Activated T-helper 2 cell treated with anti-CD3 and anti-CD28 coated beads, Interferon-gamma antibody, Interleukin-2, Interleukin-4, amounts not matched to agents 10 μg/mL and 5 μg/mL and 100 μg/mL, durations not matched to agents 14 hours and 24 hours and 36 hours (primary cell): ENCODE data around the gene CADPS2. TPM values are rescaled to one million over a fixed set of nuclear protein-coding genes. Genes with fewer than 3 reads are reported as not detected.
"Not testable (repeated sequence)": the region's sequence is repeated elsewhere in the genome, so short reads cannot be mapped to it uniquely, and the experiment has no call there.

ENCODE experiments used
- DNase-seq: peaks from one replicate; pipeline ENCODE4 v3.0.0; 2021; ENCODE audit warnings: low spot score
- H3K27ac Mint-ChIP-seq: one replicate; pipeline ENCODE4 v1.8.0; 2021; ENCODE audit warnings: mixed read lengths
- H3K27me3 Mint-ChIP-seq: one replicate; pipeline ENCODE4 v1.8.0; 2021; ENCODE audit warnings: low read depth, mixed read lengths
- H3K36me3 Mint-ChIP-seq: one replicate; pipeline ENCODE4 v1.8.0; 2021; ENCODE audit warnings: low read depth, mixed read lengths
- H3K4me1 Mint-ChIP-seq: one replicate; pipeline ENCODE4 v1.8.0; 2021; ENCODE audit warnings: low read depth, mixed read lengths
- H3K4me3 Mint-ChIP-seq: one replicate; pipeline ENCODE4 v1.8.0; 2021; ENCODE audit warnings: low read depth, mild to moderate bottlenecking, moderate library complexity, mixed read lengths
- H3K9me3 Mint-ChIP-seq: one replicate; pipeline ENCODE4 v1.8.0; 2021; ENCODE audit warnings: mixed read lengths
- intact Hi-C: fragments of 100-400 bp; cut with micrococcal nuclease; formaldehyde crosslinking; loops from one replicate; pipeline ENCODE4 v1.15.1; 2023
- total RNA-seq: library from RNA; stranded (reverse); gene quantifications from 2 replicates; pipeline ENCODE4 v1.2.3, GENCODE V29; 2022

The CADPS2 gene
- total RNA-seq, 1 donor from 2014 or later: not detected

DNA sequence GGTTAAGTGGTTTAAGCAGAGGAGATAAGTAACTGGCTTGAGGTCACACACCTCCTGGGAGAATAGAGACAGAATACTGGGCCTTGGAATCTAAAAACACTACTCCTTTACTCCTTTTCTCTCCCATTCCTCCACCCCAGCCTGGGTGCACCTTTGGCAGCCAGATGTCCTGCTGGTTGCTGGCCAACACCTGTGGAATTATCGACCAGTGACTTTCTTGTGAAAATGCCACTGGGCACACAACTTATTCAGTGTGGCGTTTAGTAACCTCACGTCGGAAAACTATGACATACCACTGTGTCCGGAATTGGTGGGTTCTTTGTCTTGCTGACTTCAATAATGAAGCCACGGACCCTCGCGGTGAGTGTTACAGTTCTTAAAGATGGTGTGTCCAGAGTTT lies 213.7 kb downstream of the CADPS2 start:
- no peaks in the 10 kb centered on the region for H3K36me3 Mint-ChIP-seq
- no peak overlapping the region for H3K4me3 Mint-ChIP-seq
- intact Hi-C loops: no loop called here
- no peaks in the 10 kb centered on the region for H3K27me3 Mint-ChIP-seq
- H3K9me3 Mint-ChIP-seq: peaks cover under 1% of the 10 kb centered on the region
- DNase-seq: no peak
- no peaks in the 10 kb centered on the region for H3K4me1 Mint-ChIP-seq
- no peak overlapping the region for H3K27ac Mint-ChIP-seq

GRCh38 chr7:122663733-122664132 lies 222.5 kb downstream of the CADPS2 start:
- peaks cover 4% of the 10 kb centered on the region for H3K9me3 Mint-ChIP-seq

GRCh38 chr7:122658856-122659255 lies 227.4 kb downstream of the CADPS2 start:
- no peak for DNase-seq
- Mint-ChIP-seq H3K36me3 (no peaks in the 10 kb centered on the region), H3K4me1 (no peaks in the 10 kb centered on the region), H3K27ac (no peak overlapping the region), H3K4me3 (no peak overlapping the region), H3K9me3 (no peaks in the 10 kb centered on the region), H3K27me3 (no peaks in the 10 kb centered on the region)
- intact Hi-C loops: no loop called here

More at GRCh38 chr7:122663733-122664132, 222.5 kb downstream of the CADPS2 start:
- Mint-ChIP-seq H3K4me3 (no peak overlapping the region), H3K4me1 (no peaks in the 10 kb centered on the region), H3K36me3 (no peaks in the 10 kb centered on the region), H3K27me3 (no peaks in the 10 kb centered on the region), H3K27ac (no peak overlapping the region)
- DNase-seq: no peak
- intact Hi-C loops: no loop called here

- intact Hi-C loops: no loop called here
- H3K4me3 Mint-ChIP-seq: no peak overlapping the region
- H3K27ac Mint-ChIP-seq: no peak overlapping the region
- no peaks in the 10 kb centered on the region for H3K36me3 Mint-ChIP-seq
- H3K4me1 Mint-ChIP-seq: no peaks in the 10 kb centered on the region
- no peak for DNase-seq
- no peaks in the 10 kb centered on the region for H3K9me3 Mint-ChIP-seq
- H3K27me3 Mint-ChIP-seq: no peaks in the 10 kb centered on the region
Observed at GRCh38 chr7:122653685-122654084, 232.6 kb downstream of the CADPS2 start.

- no peak overlapping the region for H3K4me3 Mint-ChIP-seq
- no peaks in the 10 kb centered on the region for H3K27me3 Mint-ChIP-seq
- intact Hi-C loops: no loop called here
- DNase-seq: no peak
- H3K9me3 Mint-ChIP-seq: no peaks in the 10 kb centered on the region
- no peaks in the 10 kb centered on the region for H3K36me3 Mint-ChIP-seq
- no peak overlapping the region for H3K27ac Mint-ChIP-seq
- no peaks in the 10 kb centered on the region for H3K4me1 Mint-ChIP-seq
Observed at GRCh38 chr7:122652876-122653275, 233.4 kb downstream of the CADPS2 start.

DNA sequence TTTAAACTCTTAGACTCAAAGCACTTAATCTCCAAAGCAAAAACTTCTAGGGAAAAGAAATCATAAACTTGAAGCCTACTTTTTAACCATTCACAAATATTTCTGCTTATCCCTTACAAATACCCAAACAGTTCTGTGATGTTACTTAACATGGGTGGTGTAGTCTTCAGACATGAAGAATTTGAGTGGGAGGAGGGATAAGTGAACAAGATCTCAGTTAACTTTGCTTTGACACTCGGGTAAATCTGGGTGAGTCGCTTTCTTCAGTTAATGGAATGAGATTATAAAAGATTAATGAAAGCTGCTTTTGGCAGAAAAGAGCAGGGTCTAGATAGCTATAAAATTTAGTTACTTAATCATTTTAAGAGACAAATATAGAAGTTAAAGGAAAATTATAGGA lies 234.8 kb downstream of the CADPS2 start:
- Mint-ChIP-seq H3K27me3 (no peaks in the 10 kb centered on the region), H3K27ac (no peak overlapping the region), H3K36me3 (no peaks in the 10 kb centered on the region), H3K9me3 (no peaks in the 10 kb centered on the region), H3K4me1 (no peaks in the 10 kb centered on the region), H3K4me3 (no peak overlapping the region)
- intact Hi-C loops: no loop called here
- DNase-seq: no peak

DNA sequence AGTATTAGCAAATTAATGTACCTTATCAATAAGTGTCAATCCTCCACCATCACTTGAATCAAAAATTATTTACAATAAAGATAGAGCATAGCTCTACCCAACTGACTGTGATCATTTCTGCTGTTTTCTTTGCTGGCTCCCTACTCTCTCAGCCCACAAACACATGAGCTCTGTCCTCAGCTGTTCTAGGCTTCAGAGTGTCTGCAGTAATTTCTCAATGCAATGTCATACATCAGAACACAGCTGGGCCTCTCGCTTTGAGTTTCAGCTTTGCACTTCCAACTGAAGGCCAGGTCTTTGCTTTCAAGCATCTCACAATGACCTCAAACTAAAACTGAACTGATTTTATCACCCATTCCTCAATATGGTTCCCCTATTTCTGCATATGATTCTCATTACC lies 243.0 kb downstream of the CADPS2 start:
- H3K27ac Mint-ChIP-seq: no peak overlapping the region
- peaks cover 11% of the 10 kb centered on the region for H3K9me3 Mint-ChIP-seq
- H3K4me1 Mint-ChIP-seq: no peaks in the 10 kb centered on the region
- H3K27me3 Mint-ChIP-seq: no peaks in the 10 kb centered on the region
- no peak overlapping the region for H3K4me3 Mint-ChIP-seq
- no peaks in the 10 kb centered on the region for H3K36me3 Mint-ChIP-seq
- intact Hi-C loops: no loop called here
- no peak for DNase-seq

- Mint-ChIP-seq H3K9me3 (peaks cover 21% of the 10 kb centered on the region), H3K27me3 (no peaks in the 10 kb centered on the region), H3K4me3 (no peak overlapping the region), H3K36me3 (no peaks in the 10 kb centered on the region), H3K4me1 (no peaks in the 10 kb centered on the region), H3K27ac (no peak overlapping the region)
- intact Hi-C loops: no loop called here
- no peak for DNase-seq
Observed at GRCh38 chr7:122638459-122638858, 247.8 kb downstream of the CADPS2 start.

DNA sequence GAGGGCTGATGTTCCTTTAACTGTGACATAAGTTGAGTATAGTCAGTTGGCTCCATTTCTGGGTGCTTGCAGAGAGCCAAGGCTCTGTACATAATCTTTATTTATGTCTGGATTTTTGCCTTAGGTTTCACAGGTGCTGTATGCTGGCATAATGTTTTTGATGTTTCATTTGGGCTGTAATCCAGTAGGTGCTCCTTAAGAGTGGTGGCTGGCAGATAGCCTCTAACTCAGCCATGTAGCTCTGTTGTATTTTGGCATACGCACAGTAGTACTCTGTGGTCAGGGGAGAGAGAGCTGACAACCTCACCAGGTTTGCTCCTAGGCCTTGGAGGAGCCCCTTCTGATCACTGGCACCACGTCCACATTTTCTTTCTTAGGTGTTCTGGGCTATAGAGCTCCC lies 248.5 kb downstream of the CADPS2 start:
- Mint-ChIP-seq H3K9me3 (peaks cover 21% of the 10 kb centered on the region), H3K36me3 (no peaks in the 10 kb centered on the region), H3K4me1 (no peaks in the 10 kb centered on the region), H3K27me3 (no peaks in the 10 kb centered on the region), H3K27ac (no peak overlapping the region), H3K4me3 (no peak overlapping the region)
- intact Hi-C loops: no loop called here
- no peak for DNase-seq

DNA sequence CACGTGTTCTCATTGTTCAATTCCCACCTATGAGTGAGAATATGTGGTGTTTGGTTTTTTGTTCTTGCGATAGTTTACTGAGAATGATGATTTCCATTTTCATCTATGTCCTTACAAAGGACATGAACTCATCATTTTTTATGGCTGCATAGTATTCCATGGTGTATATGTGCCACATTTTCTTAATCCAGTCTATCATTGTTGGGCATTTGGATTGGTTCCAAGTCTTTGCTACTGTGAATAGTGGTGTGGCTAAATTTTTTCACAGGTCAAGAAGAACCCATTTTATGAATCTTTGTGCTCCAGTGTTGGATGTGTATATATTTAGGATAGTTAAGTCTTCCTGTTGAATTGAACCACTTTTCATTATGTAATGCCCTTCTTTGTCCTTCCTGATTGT lies 250.8 kb downstream of the CADPS2 start:
- H3K4me1 Mint-ChIP-seq, H3K4me3 Mint-ChIP-seq, H3K36me3 Mint-ChIP-seq, DNase-seq, H3K27ac Mint-ChIP-seq, H3K27me3 Mint-ChIP-seq, intact Hi-C loops: not testable (repeated sequence)
- peaks cover 21% of the 10 kb centered on the region for H3K9me3 Mint-ChIP-seq

DNA sequence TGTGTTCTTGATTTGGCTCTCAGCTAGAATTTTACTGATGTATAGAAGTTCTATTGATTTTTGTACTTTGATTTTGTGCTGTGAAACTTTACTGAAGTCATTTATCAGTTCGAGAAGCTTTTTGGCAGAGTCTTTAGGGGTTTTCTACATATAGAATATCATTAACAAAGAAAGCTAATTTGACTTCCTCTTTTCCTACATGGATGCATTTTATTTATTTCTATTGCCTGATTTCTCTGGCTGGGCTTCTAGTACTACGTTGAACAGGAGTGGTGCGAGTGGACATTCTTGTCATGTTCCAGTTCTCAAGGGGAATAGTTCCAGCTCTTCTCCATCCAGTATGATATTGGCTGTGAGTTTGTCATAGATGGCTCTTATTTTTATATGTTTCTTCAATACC lies 252.8 kb downstream of the CADPS2 start:
- H3K27me3 Mint-ChIP-seq: no peaks in the 10 kb centered on the region
- no peaks in the 10 kb centered on the region for H3K36me3 Mint-ChIP-seq
- intact Hi-C loops: no loop called here
- no peaks in the 10 kb centered on the region for H3K4me1 Mint-ChIP-seq
- peaks cover 10% of the 10 kb centered on the region for H3K9me3 Mint-ChIP-seq
- no peak overlapping the region for H3K27ac Mint-ChIP-seq
- no peak overlapping the region for H3K4me3 Mint-ChIP-seq
- DNase-seq: no peak

GRCh38 chr7:122632238-122632637 lies 254.0 kb downstream of the CADPS2 start:
- no peak for DNase-seq
- Mint-ChIP-seq H3K36me3 (no peaks in the 10 kb centered on the region), H3K27me3 (no peaks in the 10 kb centered on the region), H3K9me3 (peaks cover 10% of the 10 kb centered on the region), H3K27ac (no peak overlapping the region), H3K4me1 (no peaks in the 10 kb centered on the region), H3K4me3 (no peak overlapping the region)
- intact Hi-C loops: no loop called here

GRCh38 chr7:122629412-122629953 lies 256.8 kb downstream of the CADPS2 start:
- DNase-seq: no peak
- no peaks in the 10 kb centered on the region for H3K36me3 Mint-ChIP-seq
- intact Hi-C loops: no loop called here
- no peaks in the 10 kb centered on the region for H3K4me1 Mint-ChIP-seq
- H3K27me3 Mint-ChIP-seq: no peaks in the 10 kb centered on the region
- no peak overlapping the region for H3K4me3 Mint-ChIP-seq
- H3K27ac Mint-ChIP-seq: no peak overlapping the region
- H3K9me3 Mint-ChIP-seq: peaks cover 5% of the 10 kb centered on the region
